Measurements from ENCODE around the gene GFRA1.

The GFRA1 gene

GRCh38 chr10:116272440-116273283, at the start of gene GFRA1:
Gene GFRA1, minus strand, starts transcription at chr10:116273206. Its CDS starts 1,177 bp downstream, at chr10:116272029.
- DNase-seq (ENCODE audit: low spot score) = peak; percentile 63
- TF ChIP-seq CTCF (IDR thresholded peaks at IDR 0.05; ENCODE audit: extremely low read depth, missing control alignments) = no peak

GRCh38 chr10:116316503-116316902, 43.5 kb upstream of the GFRA1 start:
- TF ChIP-seq CTCF (IDR thresholded peaks at IDR 0.05; ENCODE audit: extremely low read depth, missing control alignments) = no peak
- no peak for DNase-seq (ENCODE audit: low spot score)

GRCh38 chr10:116312548-116312947, 39.5 kb upstream of the GFRA1 start:
- no peak for DNase-seq (ENCODE audit: low spot score)
- TF ChIP-seq CTCF (IDR thresholded peaks at IDR 0.05; ENCODE audit: extremely low read depth, missing control alignments) = no peak

- no peak for DNase-seq (ENCODE audit: low spot score)
- TF ChIP-seq CTCF (IDR thresholded peaks at IDR 0.05; ENCODE audit: extremely low read depth, missing control alignments) = no peak
These were observed 38.9 kb upstream of the GFRA1 start for GRCh38 chr10:116311706-116312490.

GRCh38 chr10:116311016-116311415, 38.0 kb upstream of the GFRA1 start:
- no peak for TF ChIP-seq CTCF (IDR thresholded peaks at IDR 0.05; ENCODE audit: extremely low read depth, missing control alignments)

GRCh38 chr10:116307455-116307854, 34.4 kb upstream of the GFRA1 start:
- no peak for TF ChIP-seq CTCF (IDR thresholded peaks at IDR 0.05; ENCODE audit: extremely low read depth, missing control alignments)
- no peak for DNase-seq (ENCODE audit: low spot score)

More at GRCh38 chr10:116311016-116311415, 38.0 kb upstream of the GFRA1 start:
- no peak for DNase-seq (ENCODE audit: low spot score)

- no peak for TF ChIP-seq CTCF (IDR thresholded peaks at IDR 0.05; ENCODE audit: extremely low read depth, missing control alignments)
- DNase-seq (ENCODE audit: low spot score) = no peak
These were observed 33.8 kb upstream of the GFRA1 start for GRCh38 chr10:116306847-116307246.

Measured in GM20000 (cell line).